ENCODE data around the gene LMF1.
A peak's percentile ranks its signal among the peaks of the same experiment; 100 is the strongest.

Gene LMF1

GRCh38 chr16:970766-971581, at the start of gene LMF1:
Gene LMF1, minus strand, starts transcription at chr16:970984. Its CDS starts 4 bp downstream, at chr16:970980.
- peak; percentile 43 for DNase-seq

- no peak for DNase-seq
These were observed 49.3 kb upstream of the LMF1 start for GRCh38 chr16:1020091-1020399.

GRCh38 chr16:1019231-1020090, 48.7 kb upstream of the LMF1 start:
- DNase-seq, result no peak

GRCh38 chr16:1018447-1019198, 47.8 kb upstream of the LMF1 start:
- DNase-seq, result no peak

GRCh38 chr16:1014771-1015495, 44.1 kb upstream of the LMF1 start:
- no peak for DNase-seq

- DNase-seq, result no peak
These were observed 43.4 kb upstream of the LMF1 start for GRCh38 chr16:1014221-1014620.

GRCh38 chr16:1013593-1013900, 42.8 kb upstream of the LMF1 start:
- DNase-seq, result no peak

GRCh38 chr16:1012722-1013592, 42.2 kb upstream of the LMF1 start:
- no peak for DNase-seq

- DNase-seq, result no peak
These were observed 41.4 kb upstream of the LMF1 start for GRCh38 chr16:1012135-1012534.

- DNase-seq, result no peak
These were observed 40.7 kb upstream of the LMF1 start for GRCh38 chr16:1011316-1012082.

- no peak for DNase-seq
These were observed 40.0 kb upstream of the LMF1 start for GRCh38 chr16:1010815-1011214.

- DNase-seq, result no peak
These were observed 39.5 kb upstream of the LMF1 start for GRCh38 chr16:1010251-1010650.

GRCh38 chr16:1009358-1010150, 38.8 kb upstream of the LMF1 start:
- DNase-seq, result no peak

- DNase-seq, result no peak
These were observed 37.3 kb upstream of the LMF1 start for GRCh38 chr16:1008085-1008484.

GRCh38 chr16:1007284-1007850, 36.6 kb upstream of the LMF1 start:
- DNase-seq, result no peak

GRCh38 chr16:1006781-1007180, 36.0 kb upstream of the LMF1 start:
- DNase-seq, result no peak

GRCh38 chr16:1005286-1005685, 34.5 kb upstream of the LMF1 start:
- DNase-seq, result no peak

- DNase-seq, result no peak
These were observed 32.9 kb upstream of the LMF1 start for GRCh38 chr16:1003391-1004347.
